ENCODE measurements around the gene SLC9A9.

The SLC9A9 gene

GRCh38 chr3:143840636-143841035 lies 7.6 kb downstream of the SLC9A9 start:
- DNase-seq: no peak

GRCh38 chr3:143839980-143840379 lies 8.3 kb downstream of the SLC9A9 start:
- no peak for DNase-seq

DNA sequence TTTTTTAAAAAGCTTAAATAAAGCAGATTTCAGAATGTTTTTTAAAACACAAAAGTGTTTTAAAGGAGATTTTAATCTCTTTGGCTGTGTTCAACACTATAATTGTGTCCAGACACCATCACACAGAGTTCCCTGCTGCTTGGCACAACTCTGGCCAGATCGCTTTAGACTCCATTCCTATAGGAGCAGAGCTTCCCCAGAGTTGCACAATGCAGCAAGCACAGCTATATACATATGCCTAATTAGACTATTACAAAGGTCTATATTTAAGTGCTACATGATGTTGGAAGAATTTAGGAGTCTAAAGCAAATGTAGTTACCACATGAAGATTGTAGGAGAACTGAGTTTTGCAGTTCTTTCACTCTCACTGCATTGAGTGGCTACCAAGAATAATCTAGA lies 11.2 kb downstream of the SLC9A9 start:
- no peak for DNase-seq

- no peak for DNase-seq
Measured at GRCh38 chr3:143835312-143835711, 13.0 kb downstream of the SLC9A9 start.

GRCh38 chr3:143832433-143832832 lies 15.8 kb downstream of the SLC9A9 start:
- no peak for DNase-seq

DNA sequence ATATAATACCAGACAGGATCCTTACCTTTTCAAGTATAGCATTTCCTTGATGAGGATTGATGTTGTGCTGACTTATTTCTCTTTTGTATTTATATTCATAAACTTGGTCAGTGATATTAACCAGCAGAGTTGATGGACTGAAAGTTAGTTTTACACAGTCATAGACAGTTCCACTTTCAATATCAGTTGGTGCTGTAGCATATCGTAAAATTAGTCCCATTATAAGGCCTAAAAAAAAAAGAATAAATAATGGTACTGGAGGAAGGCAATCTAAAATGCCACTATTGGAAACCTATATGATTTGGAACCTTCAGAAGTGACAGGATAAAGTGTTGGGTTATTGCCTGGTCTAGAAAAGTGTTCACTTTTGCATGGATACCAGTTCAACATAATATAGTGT lies 16.3 kb downstream of the SLC9A9 start:
- no peak for DNase-seq

DNA sequence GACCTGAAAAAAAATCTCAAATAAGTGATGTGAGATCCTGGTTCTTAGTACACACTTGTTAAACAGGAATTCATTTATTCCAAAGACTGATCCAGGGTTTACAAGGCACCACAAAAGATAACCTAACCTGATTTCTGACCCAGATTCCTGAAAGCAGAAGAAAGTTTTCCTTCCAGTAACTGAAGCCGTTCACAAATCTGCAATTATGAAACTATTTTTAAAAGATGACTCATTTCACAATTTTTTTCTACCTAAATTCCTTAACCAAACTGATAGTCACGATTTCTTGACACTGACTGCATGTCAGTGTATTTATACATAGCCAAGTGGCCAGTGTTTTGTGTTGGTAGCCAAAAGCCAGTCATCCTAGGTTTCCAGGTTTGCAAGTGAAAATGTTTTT lies 17.1 kb downstream of the SLC9A9 start:
- no peak for DNase-seq

DNA sequence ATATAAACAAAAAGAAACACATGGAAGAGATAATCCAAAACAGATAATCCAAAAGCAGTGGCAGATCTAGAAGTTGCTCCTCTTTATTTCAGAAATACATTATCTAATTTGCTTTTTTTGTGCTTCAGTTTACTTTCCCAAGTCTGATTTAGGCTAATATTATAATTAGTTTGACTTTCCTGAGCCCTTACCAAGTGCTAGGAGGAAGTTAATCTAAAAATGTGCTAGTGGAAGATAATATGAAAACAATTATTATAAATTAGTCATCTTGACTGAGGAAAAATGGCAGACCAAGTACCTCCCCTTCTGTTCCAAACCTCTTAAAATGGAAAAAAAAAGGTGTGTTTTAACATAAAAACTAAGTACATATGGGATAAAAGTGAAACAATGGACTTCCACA lies 17.5 kb downstream of the SLC9A9 start:
- DNase-seq: no peak

DNA sequence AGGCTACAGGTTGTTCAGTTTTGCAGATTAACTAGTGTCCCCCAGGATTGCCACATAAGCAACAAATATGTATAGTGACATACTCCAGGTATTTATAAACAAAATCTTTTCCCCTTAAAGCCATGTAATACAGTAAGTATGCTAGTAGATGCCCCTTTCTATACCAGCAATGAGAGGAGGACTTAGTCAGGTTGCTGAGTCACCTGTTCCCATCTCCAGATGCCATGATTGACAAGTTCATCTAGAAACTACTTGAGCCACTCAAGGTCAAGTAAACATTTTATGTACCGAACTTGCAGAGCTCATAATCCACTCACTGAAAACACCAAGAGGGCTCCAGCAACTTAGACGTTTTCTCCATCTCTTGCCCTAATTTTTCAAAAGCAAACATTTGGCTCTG lies 18.2 kb downstream of the SLC9A9 start:
- no peak for DNase-seq

GRCh38 chr3:143827425-143827824 lies 20.8 kb downstream of the SLC9A9 start:
- DNase-seq: no peak

DNA sequence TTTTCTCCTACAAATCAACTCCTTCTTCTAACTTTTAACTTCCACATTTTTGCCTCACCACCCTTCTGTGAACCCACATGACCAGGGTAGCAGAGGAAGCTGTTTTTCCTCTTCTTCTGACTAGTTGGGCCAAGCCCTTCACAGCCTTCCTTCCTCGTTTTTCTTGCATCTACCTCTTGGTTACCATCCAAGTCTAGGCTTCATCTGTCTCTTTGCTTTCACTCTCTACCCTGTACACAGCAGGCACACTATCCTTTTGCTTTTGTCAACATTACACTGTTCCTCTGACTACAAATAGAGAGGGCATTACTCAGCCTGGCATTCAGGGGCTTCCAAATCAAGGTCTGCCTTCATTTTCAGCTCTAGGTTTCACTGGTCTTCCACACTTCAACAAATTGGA lies 22.0 kb downstream of the SLC9A9 start:
- no peak for DNase-seq

DNA sequence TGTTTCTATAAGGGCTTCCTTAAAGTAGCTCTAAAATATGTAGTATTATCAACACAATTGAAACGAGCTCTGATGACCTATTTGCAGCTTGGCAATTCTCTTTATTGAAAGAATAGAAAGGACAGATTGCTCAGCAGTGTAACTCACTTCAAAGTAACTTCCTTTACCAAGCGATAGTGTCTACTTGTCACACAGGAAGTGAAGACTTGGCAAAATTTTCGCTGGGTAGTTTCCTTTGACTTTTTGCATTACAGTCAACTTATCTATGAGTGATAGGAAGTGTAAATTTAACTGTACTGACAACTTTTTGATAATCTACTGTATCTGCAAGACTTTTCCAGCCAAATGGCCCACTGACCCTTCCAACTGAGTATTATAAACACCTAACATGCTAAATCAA lies 22.8 kb downstream of the SLC9A9 start:
- DNase-seq: no peak

GRCh38 chr3:143824735-143825385 lies 23.4 kb downstream of the SLC9A9 start:
- DNase-seq: no peak

- no peak for DNase-seq
Measured at GRCh38 chr3:143822798-143823197, 25.5 kb downstream of the SLC9A9 start.

GRCh38 chr3:143822374-143822773 lies 25.9 kb downstream of the SLC9A9 start:
- DNase-seq: no peak

- DNase-seq: no peak
Measured at GRCh38 chr3:143821862-143822261, 26.4 kb downstream of the SLC9A9 start.

GRCh38 chr3:143820466-143821221 lies 27.6 kb downstream of the SLC9A9 start:
- no peak for DNase-seq

GRCh38 chr3:143819890-143820289 lies 28.4 kb downstream of the SLC9A9 start:
- DNase-seq: no peak

DNA sequence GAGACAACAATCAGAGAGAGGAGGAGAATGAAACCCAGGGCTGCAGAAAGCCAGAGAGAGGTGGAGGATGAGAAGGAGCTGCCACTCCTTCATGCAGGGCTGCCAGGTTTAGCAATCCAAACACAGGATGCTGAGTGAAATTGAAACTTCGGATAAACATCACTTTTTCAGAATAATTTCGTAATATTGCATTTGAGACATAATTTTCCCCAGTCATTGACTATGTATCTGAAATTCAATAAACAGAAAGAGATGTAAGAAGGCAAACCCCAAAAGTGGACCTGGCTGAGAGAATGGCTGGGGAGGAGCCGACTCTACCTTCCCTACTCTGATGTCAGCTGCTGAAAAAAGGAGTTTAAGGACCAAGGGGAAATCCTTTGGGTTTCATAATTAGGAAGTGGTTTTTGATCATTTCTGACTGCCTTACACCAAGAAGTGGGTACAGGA lies 33.8 kb downstream of the SLC9A9 start:
- DNase-seq: no peak

- DNase-seq: no peak
Measured at GRCh38 chr3:143812481-143812880, 35.8 kb downstream of the SLC9A9 start.

GRCh38 chr3:143811602-143812001 lies 36.7 kb downstream of the SLC9A9 start:
- DNase-seq: no peak

DNA sequence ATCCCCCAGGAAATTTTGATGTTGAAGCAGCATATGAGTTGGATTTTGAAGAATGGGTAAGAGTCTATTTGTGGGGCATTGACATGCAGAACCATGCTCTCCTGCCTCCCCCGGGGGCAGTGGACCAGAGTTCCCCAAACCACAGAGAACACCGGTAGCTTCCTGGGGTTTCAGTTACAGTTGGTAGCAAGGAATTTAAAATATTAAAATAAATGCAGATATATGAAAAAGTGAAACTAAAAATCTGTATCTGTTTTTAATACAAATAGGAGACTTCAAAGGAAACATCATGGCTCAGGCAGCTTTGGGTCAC lies 37.4 kb downstream of the SLC9A9 start:
- DNase-seq: no peak

GRCh38 chr3:143810166-143810952 lies 37.9 kb downstream of the SLC9A9 start:
- DNase-seq: no peak

GRCh38 chr3:143809121-143809621 lies 39.1 kb downstream of the SLC9A9 start:
- DNase-seq: no peak

Data from activated CD8-positive, alpha-beta memory T cell treated with anti-CD3 and anti-CD28 coated beads, Interleukin-2, amount 50 U/mL, for 4 hours (primary cell).